Astrocyte of the cerebellum (primary cell): ENCODE results near the gene ZNF212.

Experiments
- DNase-seq: peaks from one replicate; pipeline ENCODE4 v3.0.0-alpha.2; 2011; ENCODE audit warnings: low read depth
- H3K4me3 ChIP-seq: 2 replicates; pipeline ENCODE4 v1.5.1; 2011; ENCODE audit warnings: mild to moderate bottlenecking, low read depth, low read length, moderate library complexity
- in situ Hi-C: cut with HindIII; loops from 2 replicates; pipeline ENCODE4 v1.10.0; 2017; ENCODE audit warnings: low sequenced_read_pairs
- TF ChIP-seq, protein P1 (sequence below): IDR thresholded peaks from 2 replicates; pipeline ENCODE4 v1.5.1; 2012; ENCODE audit warnings: low read length, low read depth, moderate library complexity, mild to moderate bottlenecking; ENCODE audit errors: missing control alignments

The ZNF212 gene

DNA sequence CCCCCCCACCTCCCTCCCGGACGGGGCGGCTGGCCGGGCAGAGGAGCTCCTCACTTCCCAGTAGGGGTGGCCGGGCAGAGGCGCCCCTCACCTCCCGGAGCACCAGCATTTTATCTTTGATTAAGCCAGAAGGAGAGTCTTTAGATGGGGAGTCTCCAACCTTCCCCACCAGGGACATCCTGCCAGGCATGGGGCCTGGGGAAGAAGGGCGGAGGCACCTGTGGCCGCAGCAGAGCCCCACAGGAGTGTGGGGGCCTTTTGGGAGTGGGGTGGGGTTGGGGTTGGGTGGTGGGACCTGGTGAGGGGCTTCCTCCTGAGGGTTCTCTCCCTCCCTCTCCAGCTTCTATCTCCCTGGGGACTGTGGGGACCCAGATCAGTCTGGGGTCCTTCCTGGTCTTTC lies 40.7 kb downstream of the ZNF212 start:
- in situ Hi-C loops, result no loop called here
- no peak overlapping the region for H3K4me3 ChIP-seq
- TF ChIP-seq, protein P1, sequence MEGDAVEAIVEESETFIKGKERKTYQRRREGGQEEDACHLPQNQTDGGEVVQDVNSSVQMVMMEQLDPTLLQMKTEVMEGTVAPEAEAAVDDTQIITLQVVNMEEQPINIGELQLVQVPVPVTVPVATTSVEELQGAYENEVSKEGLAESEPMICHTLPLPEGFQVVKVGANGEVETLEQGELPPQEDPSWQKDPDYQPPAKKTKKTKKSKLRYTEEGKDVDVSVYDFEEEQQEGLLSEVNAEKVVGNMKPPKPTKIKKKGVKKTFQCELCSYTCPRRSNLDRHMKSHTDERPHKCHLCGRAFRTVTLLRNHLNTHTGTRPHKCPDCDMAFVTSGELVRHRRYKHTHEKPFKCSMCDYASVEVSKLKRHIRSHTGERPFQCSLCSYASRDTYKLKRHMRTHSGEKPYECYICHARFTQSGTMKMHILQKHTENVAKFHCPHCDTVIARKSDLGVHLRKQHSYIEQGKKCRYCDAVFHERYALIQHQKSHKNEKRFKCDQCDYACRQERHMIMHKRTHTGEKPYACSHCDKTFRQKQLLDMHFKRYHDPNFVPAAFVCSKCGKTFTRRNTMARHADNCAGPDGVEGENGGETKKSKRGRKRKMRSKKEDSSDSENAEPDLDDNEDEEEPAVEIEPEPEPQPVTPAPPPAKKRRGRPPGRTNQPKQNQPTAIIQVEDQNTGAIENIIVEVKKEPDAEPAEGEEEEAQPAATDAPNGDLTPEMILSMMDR, result no peak
- no peak for DNase-seq

DNA sequence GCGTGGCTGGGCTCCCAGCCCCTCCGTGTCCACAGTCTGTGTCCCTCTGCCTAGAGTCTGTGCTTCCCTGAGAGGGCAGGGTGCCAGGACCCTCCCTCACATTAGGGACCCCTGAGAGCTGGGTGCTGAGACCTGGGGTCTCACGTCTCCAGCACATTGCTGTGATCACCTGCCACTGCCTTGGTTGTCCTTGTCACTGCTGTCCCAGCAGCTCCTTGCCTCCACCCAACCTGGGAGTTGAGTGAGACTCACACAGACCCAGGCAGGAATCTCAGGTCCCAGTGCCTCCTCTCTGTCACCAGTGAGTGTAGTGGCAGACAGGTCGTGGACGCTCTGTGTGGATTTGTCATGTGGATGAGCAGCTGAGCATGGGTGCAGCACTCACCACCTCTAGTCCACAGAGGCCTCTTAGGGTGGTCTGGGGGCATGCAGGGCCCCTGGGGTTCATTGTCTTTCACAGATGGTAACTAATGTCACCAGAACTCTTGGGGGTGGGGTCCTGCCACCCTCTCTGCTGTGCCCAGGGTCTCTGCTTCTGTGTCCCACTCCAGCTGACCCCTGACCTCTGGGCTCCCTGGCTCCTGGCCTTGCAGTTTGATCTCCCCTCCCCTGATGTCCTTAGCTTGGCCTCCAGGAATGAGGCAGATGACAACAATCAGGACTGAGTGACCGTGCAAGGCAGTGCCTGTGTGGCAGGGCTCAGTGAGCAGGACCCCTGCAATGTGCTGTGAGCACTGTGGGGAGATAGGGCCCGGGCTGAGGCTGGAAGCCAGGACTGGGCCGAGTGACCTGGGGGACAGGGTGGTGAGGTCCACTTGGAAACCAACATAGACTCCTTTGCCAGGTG lies 41.4 kb downstream of the ZNF212 start:
- H3K4me3 ChIP-seq, result no peak overlapping the region
- TF ChIP-seq, protein P1, result no peak
- DNase-seq, result no peak
- in situ Hi-C loops, result no loop called here

DNA sequence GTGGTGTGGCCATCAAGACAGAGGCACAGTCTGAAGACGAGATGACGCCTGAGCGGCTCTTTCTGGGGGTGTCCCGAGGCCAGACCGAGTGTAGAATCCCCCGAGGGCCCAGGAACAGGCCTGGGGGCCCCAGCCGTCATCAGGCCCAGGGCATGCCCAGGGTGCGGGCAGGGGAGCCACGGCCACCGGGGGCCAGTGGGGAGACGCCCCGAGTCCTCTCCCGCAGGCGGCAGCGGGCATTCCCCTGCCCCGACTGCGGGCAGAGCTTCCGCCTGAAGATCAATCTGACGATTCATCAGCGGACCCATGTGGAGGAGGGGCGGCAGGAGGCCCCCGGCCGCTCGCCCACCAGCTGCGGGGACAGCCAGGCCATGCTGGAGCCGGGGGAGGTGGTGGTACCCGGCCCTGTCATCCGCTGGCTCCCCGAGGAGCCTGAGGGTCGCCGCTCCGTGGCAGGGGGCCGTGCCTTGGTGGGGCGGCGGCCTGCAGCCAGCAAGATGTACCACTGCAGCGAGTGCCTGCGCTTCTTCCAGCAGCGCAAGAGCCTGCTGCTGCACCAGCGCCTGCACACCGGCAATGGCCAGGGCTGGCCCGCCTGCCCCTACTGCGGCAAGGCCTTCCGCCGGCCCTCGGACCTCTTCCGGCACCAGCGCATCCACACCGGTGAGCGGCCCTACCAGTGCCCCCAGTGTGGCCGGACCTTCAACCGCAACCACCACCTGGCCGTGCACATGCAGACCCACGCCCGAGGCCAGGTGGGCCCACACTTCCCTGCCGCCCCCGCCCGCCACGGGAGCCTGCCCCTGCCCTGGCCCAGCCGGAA lies 42.3 kb downstream of the ZNF212 start:
- in situ Hi-C loops, result no loop called here
- no peak for DNase-seq
- H3K4me3 ChIP-seq, result no peak overlapping the region
- TF ChIP-seq, protein P1, result no peak

DNA sequence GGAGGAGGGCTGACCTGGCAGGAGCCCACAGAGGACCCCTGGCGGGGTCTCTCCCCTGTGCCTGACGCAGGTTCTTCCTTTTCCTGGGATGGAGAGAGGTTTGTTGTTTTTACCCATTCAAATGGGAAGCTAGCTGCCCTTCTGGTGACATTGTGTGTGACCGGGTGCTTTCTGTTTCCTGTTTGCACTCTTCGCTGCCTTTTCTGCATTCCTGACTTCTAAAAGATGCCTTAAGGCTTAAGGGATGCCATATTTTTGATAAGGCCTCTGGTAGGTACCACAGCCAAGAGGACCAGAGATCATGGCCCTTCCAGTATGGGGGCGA lies 42.8 kb downstream of the ZNF212 start:
- no peak overlapping the region for H3K4me3 ChIP-seq
- TF ChIP-seq, protein P1, result no peak
- in situ Hi-C loops, result no loop called here
- DNase-seq, result no peak

DNA sequence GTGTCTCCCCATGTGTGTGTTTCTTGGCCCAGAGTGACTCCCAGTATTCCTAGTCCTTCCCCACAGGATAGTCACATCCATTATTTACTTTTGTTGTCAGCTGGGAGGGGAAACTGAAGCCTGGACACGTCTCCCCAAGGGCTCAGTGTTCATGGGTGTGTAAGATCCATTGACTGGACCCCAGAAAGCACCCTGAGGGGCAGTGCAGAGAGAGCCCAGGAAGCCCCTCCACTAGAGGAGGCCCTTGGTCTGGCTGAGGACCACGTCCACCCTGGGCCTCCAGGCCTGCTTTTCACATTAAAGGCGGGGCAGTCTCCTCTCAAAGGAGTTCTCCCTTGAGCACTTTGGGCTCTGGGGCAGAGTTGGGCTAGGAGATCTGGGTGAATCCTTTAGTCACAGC lies 43.9 kb downstream of the ZNF212 start:
- H3K4me3 ChIP-seq, result no peak overlapping the region
- in situ Hi-C loops, result no loop called here
- TF ChIP-seq, protein P1, result no peak
- DNase-seq, result no peak

DNA sequence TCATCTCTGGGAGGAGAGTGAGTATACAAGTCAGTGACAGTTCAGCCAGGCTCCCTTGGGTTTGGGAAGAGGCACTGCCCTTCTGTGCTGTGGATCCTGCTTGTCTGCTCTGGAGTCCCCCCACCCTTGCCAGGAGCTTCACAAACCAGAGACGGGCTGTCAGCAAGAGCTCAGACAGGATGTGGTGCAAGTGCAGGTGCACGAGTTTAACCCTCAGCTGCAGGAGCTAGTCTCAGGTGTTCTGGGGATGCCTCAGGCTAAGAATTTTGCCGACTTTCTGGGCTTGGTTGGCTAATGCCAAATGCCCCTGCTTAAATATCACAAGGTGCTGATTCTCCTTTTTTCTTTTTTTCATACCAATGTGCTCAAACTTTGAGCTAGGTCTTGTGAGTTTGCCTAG lies 44.9 kb downstream of the ZNF212 start:
- TF ChIP-seq, protein P1, result no peak
- no peak overlapping the region for H3K4me3 ChIP-seq
- DNase-seq, result no peak
- in situ Hi-C loops, result no loop called here
